HS-5 (cell line): ENCODE measurements around the gene PALD1.

Source experiments
- DNase-seq: peaks from one replicate; pipeline ENCODE4 v3.0.0-alpha.2; 2012; ENCODE audit warnings: low read depth

The PALD1 gene

DNA sequence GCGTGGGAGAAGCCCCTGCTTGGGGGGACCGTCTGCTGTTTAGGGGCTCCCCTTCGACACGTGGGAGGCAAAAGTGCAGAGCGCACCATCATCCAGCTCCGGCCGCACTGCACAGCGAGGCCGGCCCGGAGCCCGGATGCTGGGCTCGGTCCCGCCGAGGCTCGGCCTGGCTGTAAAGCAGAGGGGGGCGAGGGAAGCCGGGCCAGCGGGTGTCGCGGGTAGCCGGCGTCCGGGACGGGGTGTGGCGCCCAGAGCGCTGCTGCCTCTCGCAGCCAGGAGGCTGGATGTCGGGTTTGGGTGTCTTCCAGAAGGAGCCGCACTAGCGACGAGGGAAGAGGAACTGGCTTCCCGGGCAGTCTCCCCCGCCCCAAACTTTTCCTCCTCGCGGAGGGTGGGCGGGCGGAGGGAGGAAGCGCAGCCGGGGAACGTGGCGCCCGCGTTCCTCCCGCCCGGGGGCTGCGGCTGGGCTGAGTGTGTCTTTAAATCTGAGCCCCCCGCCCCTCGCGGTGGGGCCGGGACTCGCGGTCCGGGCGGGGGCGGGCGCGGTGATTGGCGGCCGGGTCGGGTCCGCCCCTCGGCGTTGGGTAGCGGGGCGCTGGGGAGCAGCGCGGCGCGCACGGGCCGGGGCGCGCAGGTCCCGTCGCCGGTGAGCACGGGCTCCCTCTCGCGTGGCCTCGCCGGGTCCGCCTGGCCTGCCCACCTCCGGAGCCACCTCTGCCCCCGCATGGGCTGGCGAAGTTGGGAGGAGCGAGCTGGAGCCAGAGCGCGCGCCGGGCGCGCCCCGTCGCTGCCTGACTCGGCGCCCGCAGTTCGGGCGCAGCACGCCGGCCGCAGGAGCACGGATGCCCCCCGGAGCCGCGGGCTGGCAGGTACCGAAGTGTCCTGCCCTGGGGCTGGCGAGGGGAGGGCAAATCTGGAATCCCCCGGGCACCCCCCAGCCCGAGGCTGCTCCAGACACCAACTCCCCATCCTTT, at the start of gene PALD1:
PALD1 (plus strand) TSS at position 577 of the 974 bp plus-strand sequence. CDS start 47,185 bp downstream, outside the sequence.
- DNase-seq = no peak

DNA sequence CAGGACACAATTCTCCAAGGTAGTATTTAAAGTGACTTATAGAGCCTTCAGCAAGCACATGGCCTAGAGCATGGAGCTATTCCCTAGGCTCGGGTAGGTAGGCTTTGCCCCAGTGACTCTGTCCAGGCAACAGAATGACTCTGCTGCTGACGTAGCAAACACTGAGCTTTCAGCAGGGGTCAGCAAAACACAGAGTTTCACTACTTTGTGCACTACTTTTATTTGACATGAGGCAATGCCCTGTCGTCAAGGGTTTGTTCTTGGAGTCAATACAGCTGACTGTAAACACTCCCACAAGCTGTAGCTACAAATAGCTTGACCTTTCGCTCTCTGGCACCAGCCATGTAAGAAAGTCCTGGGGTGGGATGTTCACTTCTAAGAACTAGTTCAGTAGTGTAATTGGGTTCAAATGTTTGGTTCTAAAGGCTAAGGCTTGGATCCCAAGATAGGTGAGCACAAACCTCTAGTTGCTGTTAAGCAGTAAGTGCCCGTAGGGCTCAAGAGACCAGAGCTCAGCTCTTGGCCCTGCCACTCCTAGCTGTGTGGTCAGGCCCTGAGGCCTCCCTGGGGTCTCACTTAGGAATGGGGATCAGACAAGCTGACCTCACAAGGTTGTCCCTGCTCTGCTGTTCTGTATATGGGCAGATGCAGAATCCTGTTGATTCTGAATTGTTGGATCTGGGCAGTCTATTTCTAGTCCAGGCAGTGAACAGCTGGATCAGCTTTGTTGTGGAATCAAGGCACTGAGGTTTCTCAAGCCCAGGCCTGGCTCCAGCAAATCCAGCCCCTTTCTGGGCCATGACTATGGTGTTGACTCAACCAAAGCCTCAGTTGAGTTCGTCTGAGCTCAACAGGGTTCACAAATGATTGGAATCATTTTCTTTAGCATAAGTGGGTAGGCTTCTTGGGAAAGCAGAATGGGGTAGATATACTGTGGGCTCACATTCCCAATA, 47.8 kb upstream of the PALD1 start:
- no peak for DNase-seq

DNA sequence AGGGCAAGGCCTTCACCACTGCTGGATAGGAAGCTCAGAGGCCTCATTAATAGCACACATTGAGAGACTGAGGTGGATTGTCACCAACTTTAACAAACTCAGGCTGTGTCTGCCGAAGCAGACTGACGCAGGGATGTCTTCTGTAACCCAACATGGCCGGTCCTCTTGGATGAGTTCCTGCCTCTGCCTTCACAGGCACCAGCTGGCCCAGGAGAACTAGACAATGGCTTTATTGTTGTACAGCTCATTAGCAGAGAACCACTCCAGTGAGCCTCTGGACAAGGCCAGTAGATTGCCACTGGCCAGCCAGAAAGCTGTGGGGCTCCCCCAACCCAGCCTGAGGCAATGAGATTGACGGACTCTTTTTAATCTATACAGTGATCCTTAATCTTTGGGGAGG, 46.5 kb upstream of the PALD1 start:
- no peak for DNase-seq

DNA sequence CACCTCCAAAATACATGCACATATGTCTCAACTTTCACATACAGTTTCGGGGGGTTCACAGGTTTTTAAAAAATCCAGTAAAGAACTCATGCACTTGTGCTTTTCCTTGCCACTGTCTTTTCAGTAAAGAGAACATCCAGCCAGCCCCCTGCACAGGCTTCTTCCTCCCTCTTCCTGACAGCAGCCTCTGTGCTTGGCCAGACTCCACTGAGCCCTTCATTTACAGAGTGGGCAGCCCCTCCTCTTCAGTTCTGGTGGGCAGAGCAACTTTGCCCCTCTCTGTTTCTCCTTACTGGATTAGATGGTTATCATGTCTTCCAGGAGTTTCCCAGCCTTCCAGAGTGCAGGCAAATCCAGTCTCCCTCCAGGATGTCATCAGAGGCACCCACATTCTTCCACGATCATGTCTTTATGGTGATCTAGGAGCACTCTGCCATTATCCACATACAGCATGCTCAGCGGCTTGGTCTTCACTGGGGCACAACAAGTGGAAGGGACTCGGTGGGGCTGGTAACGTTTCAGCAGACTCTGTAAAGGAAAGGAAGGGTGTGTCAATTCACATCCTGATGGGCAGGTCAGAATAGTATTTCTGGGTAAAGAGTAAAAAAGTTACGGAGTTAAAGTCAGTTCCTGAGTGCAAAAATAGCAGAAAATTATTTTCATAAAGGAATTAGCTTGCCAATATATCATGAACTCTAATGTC, 45.9 kb upstream of the PALD1 start:
- no peak for DNase-seq

DNA sequence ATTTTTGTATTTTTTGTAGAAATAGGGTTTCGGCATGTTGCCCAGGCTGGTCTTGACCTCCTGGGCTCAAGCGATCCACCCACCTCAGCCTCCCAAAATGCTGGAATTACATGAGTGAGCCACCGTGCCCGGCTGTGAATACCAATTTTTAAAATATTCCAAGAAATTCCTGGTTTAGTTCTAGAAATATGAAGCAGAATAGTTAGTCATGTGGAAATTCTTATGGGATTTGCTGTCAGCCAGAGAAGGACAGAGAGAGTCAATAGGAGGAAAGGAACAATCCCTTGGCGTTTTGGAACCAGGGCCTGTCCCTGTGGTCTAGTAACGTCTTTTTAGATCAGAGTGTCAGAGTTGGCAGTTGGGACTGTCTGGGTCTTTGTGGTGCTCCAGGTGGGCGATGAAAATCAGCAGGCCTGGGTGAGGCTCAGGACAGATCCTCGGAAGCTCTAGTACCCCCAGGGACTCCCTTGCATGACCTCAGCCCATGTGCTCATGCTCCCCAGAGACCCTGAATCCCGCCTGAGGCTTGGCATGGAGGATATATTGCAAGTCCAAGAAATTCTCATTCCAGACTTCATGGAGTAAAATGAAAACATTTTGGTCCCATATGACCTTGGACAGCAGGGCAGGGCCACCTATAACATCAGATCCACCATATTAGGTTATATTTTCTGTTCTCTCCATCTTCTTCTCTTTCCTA, 44.8 kb upstream of the PALD1 start:
- DNase-seq = peak; percentile 23

DNA sequence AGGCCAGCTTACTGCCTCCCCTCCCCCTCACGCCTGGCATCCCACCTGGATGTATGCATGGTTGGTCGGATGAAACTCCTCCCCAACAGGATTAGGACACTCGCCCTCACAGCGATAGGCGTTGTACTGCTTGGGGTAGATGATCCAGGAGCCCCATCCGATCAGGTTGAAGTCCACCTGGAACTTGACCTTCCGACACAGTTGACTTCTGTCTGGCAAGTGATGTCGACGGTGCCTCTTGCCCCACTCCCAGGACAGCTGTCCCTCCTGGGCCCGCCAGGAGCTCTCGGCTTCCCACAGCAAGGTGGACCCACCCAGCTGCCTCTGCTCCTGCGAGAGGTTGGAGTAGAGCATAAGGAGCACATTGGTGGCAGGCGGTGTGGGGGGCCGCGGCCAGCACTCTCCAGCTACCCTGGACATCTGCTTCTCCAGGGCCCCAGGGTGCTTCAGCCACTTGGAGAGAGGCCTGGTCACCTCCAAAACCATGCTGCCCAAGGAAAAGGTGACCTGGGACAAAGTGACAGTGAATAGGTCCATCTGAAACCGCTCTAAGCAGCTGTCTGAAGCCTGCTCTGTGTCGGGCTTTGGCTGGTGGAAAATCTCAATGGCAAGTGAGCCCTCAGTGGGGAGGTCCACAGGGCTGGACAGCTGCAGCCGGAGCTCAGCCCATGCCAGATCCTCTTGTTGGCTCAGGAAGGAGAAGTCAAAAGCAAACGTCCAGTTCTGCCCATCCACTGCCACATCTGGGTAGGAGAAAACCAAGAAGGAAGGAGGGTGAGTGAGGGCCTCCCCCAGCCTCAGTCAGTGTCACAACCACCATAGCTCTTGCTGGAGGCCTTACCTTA, 43.1 kb upstream of the PALD1 start:
- no peak for DNase-seq

DNA sequence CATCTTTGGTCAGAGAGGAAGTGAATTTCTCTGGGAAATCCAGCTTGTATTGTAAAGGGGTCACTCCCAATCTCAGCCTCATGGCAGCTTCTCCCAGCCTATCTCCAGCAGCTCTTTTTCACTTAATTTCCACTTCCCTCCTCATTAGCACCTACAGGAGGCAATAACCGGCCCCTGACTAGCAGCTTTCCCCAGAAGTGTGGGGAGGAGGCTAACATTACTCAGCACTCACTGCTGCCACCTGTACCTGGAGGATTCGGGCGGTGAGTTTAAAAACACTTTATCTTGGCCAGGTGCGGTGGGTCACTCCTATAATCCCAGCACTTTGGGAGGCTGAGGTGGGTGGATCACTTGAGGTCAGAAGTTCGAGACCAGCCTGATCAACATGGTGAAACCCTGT, 40.8 kb upstream of the PALD1 start:
- DNase-seq = no peak

DNA sequence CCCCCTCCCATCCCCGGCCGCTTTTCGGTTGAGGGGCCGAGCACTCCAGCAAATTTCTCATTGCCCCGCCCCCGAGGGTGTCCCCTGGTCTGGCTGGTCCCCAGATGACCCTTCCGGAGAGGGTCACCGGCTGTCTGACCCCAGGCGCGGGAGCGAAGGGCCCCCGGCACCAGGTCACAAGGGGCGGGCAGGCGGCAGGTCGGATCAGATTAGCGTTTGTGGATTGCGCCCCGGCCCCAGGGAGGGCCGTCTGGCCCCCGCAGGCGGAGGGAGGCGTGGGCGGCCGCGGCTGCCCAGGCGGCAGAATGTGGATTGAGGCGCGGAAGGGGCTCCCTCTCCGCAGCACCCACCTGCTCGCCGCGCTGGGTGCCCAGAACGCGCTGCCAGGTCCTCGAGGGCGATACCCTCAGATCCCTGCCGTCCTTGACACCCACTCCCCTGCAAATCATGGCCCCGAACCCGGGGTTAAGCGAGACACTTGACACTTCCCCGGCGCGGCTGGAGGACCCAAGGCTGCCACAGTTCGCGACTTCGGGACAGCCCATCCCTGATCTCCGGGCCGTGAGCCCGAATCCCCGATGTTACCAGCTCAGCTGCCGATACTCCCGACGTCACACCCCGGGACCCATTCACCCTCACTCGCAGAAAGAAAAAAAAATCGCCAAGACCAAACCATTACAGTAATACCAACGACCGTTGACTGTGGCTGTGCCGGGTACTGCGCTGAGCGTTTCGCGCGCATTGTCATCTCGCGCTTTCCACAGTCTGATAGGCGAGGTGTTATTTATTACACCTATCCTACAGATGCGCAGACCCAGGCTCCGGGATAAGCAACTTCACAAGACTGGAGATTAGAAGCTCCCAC, 38.0 kb upstream of the PALD1 start:
- no peak for DNase-seq

DNA sequence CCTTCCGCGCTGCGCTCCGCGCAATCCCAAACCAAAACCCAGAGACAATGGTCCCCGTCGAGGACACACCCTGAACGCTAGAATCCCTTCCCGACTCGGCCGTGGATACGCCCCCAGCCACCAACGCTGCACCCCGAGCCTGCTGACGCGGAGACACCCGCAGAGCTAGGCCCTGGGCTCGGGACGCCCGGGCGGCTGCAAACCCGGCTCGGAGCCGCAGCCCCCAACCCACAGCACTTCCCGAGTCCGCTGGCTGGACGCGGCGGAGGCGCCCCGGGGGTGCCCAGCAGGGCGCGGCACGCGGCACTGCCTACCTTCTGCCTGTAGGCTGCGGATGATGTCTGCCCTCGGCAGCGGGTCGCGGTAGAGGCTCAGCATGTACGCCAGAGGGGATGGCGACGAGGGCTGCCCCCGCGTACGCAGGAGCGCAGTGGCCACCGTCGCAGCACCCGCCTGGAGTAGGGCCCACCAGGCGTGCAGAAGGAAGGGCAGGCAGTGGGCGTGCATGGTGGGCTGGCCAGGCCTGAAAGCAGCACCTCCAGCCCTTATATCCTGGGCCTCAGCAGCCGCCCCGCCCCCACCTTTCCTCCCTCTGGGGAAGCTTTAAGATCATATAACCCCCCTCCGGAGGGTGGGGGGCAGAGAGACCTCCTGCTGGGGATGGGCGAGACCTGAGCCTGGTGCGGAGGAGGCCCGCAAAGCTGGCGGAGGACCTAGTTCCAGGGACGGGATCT, 37.2 kb upstream of the PALD1 start, which contains the start of gene NODAL:
NODAL (minus strand) TSS at position 521 of the 734 bp plus-strand sequence; CDS start at position 507, 14 bp downstream.
- DNase-seq = no peak

DNA sequence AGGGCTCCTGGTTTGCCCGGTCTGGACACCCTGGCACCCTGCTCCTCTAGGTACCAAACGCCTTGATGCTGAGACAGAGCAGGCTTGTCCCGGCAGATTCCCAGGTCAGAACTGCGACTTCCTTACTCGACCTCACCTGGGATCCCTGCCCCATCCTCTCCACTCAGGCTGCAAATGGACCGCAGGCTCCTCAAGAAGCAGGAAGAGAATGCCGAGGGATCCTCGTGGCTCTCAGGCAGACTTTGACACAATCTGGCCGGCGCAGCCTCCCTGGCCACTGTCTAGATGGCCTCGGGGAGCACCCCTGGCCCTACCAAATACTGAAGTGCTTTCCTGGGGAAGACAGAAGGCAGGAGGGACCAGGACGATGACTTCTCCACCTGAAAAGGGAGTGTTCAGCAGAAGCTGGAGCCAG, 36.7 kb upstream of the PALD1 start:
- no peak for DNase-seq

DNA sequence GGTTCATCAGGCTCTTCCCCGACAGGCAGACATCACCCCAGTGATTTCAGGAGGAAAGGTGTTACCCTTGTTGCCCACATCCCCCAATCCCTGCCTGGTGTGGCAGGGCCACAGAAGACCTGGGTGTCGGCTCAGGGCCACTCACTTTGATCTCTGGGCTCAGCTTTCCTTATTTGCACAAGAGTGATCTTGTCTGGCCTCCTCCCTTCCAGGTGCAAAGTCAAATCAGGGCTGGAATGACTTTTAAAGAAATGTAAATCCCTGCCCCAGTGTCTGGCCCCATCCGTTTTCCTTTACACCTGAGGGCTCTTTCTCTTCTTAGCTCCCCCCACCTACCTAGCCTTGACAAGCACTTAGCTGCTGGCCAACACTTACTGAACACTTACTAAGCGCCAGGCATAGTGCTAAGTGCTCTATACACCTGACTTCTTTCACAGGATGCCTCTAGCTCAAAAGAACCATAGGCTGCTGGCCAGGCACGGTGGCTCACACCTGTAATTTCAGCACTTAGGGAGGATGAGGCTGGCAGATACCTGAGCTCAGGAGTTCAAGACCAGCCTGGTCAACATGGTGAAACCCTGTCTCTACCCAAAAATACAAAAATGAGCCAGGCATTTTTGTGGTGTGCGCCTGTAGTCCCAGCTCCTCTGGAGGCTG, 36.1 kb upstream of the PALD1 start:
- DNase-seq = no peak

DNA sequence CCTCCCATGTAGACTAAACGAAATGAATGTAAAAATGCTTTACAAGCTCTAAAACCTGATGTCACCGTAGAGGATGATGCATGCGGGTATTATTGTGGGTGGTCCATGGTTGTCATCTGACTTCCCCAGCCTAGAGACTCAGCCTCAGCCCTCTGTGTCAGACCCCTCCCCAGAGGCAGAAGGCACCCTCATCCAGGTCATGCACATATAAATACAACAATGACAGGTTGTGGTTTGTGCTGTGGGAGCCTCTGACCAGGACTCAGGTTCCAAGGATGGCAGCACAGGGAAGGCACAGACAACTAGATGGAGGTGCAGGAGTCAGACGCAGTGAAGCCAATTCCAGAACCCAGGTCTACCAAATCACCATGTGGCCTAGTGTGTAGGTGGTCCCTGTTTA, 33.8 kb upstream of the PALD1 start:
- DNase-seq = no peak

DNA sequence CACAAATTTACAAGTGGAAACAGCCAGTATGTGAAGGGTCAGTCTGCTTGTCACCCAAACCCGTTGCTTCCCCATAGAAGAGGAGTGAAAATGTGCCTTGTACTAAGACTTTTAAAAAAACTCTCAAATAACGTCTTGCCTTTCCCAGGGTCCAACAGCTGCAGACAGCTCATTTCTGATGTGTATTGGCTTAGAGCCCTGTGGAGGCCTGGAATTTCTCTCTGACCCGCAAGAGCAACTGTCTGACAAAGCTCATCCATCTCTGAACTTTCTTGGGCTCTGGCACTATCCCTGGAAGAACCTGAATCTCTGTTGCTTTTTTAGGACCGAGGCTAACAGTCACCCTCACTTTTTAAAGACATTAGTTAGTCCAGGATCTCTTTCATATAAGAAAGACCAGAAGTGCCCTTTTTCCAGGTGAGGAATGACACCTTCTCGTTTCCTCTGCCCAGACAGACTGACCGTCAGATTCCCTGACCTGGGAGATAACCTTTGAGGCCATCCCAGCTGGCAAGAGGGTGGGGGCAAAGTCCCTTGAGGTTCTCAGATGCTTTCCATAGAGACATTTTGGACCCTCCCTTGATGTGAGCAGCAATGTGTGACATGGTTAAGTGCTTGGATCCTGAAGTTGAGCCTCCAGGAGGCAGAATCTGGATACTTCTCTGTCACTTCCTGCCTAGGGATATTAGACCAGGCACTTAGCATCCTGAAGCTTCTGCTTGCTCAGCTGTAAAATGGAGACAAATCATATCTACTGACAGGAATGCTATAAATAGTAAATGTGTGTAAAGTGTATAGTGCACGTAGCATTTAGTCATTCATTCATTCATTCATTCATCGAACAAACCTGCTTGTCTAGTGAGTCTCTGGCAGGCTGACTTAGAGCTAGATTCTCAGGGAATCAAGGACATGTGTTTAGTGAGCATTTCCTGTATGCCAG, 32.6 kb upstream of the PALD1 start:
- DNase-seq = no peak

DNA sequence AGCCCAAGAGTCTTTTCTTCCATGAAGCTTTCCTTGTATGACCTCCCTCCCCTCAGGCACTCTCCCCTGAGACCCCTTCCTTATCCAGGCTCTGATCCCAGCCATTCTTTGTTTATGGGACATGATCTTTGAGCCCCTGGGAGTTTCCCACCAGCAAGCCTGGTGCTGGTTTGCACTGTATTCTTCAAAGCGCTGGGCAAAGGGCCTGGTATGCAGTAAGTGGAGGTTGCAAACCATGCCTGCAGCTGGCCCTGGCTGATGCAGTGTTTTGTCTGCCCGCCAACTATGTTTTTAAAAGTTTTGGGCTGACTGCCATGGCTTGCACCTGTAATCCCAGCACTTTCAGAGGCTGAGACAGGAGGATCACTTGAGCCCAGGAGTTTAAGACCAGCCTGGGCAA, 30.3 kb upstream of the PALD1 start:
- DNase-seq = no peak

DNA sequence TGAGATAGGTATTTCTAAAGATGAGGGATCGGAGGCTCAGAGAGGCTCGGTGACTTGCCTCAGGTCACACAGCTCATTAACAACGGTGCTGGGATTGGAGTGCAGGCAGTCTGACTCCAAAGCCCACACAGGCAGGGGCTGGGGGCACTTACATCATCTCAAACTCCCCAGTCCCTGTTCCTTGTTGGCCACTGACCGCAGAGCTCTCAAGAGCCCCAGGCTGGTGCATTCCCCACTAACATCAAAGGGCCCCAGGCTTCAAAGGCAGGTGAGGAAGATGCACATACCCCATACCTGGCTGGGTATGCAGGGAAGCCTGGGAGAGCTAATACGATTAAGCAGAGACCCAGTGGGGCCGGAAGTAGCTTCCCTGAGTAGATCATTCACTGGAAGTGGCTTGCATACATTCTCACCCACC, 23.3 kb upstream of the PALD1 start:
- DNase-seq = no peak

DNA sequence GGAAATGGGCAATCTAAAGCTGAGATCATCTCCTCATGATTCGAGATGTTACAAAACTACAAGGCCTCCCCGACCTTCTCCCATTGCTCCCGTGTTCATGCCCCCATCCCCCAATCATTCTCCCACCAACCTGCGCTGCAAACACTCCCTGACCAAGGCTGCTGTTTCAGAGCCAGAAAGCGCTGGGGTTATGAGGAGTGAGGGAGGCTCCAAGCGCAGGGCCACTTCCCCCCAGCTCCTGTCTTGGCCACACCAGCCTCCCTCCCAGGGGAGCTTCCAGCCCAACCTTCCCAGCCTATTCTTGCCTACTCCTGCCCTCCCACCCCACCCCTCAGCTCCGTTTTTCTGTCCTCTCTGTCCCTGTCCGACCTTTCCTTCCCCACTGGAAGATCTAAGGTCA, 22.4 kb upstream of the PALD1 start:
- no peak for DNase-seq

DNA sequence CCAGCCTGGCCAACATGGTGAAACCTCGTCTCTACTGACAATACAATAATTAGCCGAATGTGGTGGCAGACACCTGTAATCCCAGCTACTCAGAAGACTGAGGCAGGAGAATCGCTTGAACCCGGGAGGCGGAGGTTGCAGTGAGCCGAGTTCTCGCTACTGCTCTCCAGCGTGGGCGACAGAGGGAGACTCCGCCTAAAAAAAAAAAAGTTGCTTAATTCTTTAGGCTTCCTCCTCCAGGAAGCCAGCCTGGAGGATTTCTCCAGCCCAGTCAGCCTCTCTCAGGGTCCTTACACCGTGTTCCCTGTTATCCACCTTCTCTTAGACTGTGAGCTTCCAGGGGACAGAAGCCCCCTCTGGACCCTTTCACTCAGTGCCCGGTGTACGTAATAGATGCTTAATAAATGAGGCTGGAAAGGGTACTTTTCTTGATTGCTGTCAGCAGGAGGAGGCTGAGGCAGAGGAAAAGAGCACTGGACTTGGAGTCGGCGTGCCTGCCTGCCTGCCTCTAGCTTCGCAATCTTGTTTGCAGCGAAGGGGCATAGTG, 20.7 kb upstream of the PALD1 start:
- DNase-seq = no peak
